Natural killer cell treated with Interleukin-12 subunit alpha and Interleukin-12 subunit beta and Interleukin-15 and Interleukin-18, amount 100 ng/mL, for 72 hours (primary cell): Measurements from ENCODE around the gene DNMT3B. TPM values are rescaled to one million over a fixed set of nuclear protein-coding genes. Genes with fewer than 3 reads are reported as not detected.

Experiments
- total RNA-seq, 2 donors: library from RNA; stranded (reverse); gene quantifications; one replicate each; pipeline ENCODE4 v1.2.3, GENCODE V29; 2022

The DNMT3B gene
- total RNA-seq, 2 donors from 2014 or later, result 0.81 to 2.2 TPM

Other genes starting within 250 kb of the DNMT3B start
- 10 to 100 TPM; 20.0 to 20.1 TPM for gene NOL4L, start 177.1 kb upstream of the DNMT3B start, total RNA-seq
- under 1 TPM; 0.07 to 0.17 TPM for gene C20orf203, start 88.4 kb upstream of the DNMT3B start, total RNA-seq
- gene COMMD7, start 18.9 kb upstream of the DNMT3B start, total RNA-seq, result 10 to 100 TPM; 58.5 to 67.9 TPM
- 100 to 1,000 TPM; 122 to 142 TPM for gene MAPRE1, start 57.6 kb downstream of the DNMT3B start, total RNA-seq
- 1 to 10 TPM in 1 of 2 donors, under 1 TPM in 1; 0.78 to 3.1 TPM for gene EFCAB8, start 96.5 kb downstream of the DNMT3B start, total RNA-seq
- gene SUN5, start 242.0 kb downstream of the DNMT3B start, total RNA-seq, result not detected
- gene BPIFB2, start 245.3 kb downstream of the DNMT3B start, total RNA-seq, result not detected